ENCODE data around the gene KRT84. TPM values are rescaled to one million over a fixed set of nuclear protein-coding genes. Genes with fewer than 3 reads are reported as not detected.

KRT84 gene
- polyA plus RNA-seq, 2 donors, result 0.02 TPM; not detected in 1

GRCh38 chr12:52378091-52378490 is 7.4 kb downstream of the KRT84 start:
- H3K4me1 ChIP-seq (ENCODE audit: control insufficient read depth in 2 of 2, insufficient read depth in 2 of 2, low read length in 1 of 2), result no peaks in the 10 kb centered on the region
- no peak overlapping the region for H3K4me3 ChIP-seq (ENCODE audit: low read depth in 1 of 2, low read length in 2 of 2)
- no peak overlapping the region for H3K27ac ChIP-seq (ENCODE audit: low read depth in 2 of 2, low read length in 1 of 2)
- WGBS, 2 donors, result 83 to 84% methylated on average over 19 of the region's 19 CpGs
- no peaks in the 10 kb centered on the region for H3K9me3 ChIP-seq (ENCODE audit: control insufficient read depth in 2 of 2, insufficient read depth in 1 of 2, low read depth in 1 of 2, low read length in 1 of 2)
- H3K36me3 ChIP-seq (ENCODE audit: control insufficient read depth in 2 of 2, insufficient read depth in 2 of 2, low read length in 1 of 2), result no peaks in the 10 kb centered on the region
- H3K27me3 ChIP-seq (ENCODE audit: control insufficient read depth in 1 of 2, insufficient read depth in 2 of 2, low read length in 2 of 2), result no peaks in the 10 kb centered on the region

DNA sequence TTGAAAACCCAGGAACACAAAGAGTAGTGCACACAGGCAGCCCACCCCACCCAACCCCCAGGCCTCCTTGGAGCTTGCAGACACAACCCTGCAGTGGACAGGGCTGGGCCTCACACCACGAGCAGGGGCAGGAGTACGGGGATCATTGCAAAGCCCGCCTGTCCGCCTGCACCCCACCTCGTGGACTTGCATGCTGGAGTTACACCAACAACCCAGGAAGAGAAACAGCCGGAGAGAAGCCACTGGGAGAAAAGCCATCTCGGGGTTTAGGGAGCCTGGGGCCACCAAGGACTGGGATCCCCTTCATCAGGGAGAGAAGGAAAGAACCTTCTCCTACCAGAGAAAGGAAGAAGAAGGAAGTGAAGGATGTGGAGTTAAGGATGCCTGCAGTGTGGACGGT is 8.2 kb downstream of the KRT84 start:
- H3K27me3 ChIP-seq (ENCODE audit: control insufficient read depth in 1 of 2, insufficient read depth in 2 of 2, low read length in 2 of 2), result no peaks in the 10 kb centered on the region
- H3K4me1 ChIP-seq (ENCODE audit: control insufficient read depth in 2 of 2, insufficient read depth in 2 of 2, low read length in 1 of 2), result no peaks in the 10 kb centered on the region
- WGBS, 2 donors, result 89 to 92% methylated on average over 8 of the region's 8 CpGs

GRCh38 chr12:52372216-52373154 is 13.0 kb downstream of the KRT84 start:
- H3K4me3 ChIP-seq (ENCODE audit: low read depth in 1 of 2, low read length in 2 of 2), result no peak overlapping the region
- no peaks in the 10 kb centered on the region for H3K9me3 ChIP-seq (ENCODE audit: control insufficient read depth in 2 of 2, insufficient read depth in 1 of 2, low read depth in 1 of 2, low read length in 1 of 2)
- H3K36me3 ChIP-seq (ENCODE audit: control insufficient read depth in 2 of 2, insufficient read depth in 2 of 2, low read length in 1 of 2), result no peaks in the 10 kb centered on the region
- 33 to 36% methylated on average over 10 of the region's 10 CpGs for WGBS, 2 donors
- H3K27me3 ChIP-seq (ENCODE audit: control insufficient read depth in 1 of 2, insufficient read depth in 2 of 2, low read length in 2 of 2), result no peaks in the 10 kb centered on the region
- peak overlapping the region; percentile 16 to 68 for H3K27ac ChIP-seq (ENCODE audit: low read depth in 2 of 2, low read length in 1 of 2)
- H3K4me1 ChIP-seq (ENCODE audit: control insufficient read depth in 2 of 2, insufficient read depth in 2 of 2, low read length in 1 of 2), result peaks cover 3% of the 10 kb centered on the region in 2 donors

More for the DNA sequence above, 8.2 kb downstream of the KRT84 start:
- no peak overlapping the region for H3K27ac ChIP-seq (ENCODE audit: low read depth in 2 of 2, low read length in 1 of 2)
- no peaks in the 10 kb centered on the region for H3K9me3 ChIP-seq (ENCODE audit: control insufficient read depth in 2 of 2, insufficient read depth in 1 of 2, low read depth in 1 of 2, low read length in 1 of 2)
- no peak overlapping the region for H3K4me3 ChIP-seq (ENCODE audit: low read depth in 1 of 2, low read length in 2 of 2)
- no peaks in the 10 kb centered on the region for H3K36me3 ChIP-seq (ENCODE audit: control insufficient read depth in 2 of 2, insufficient read depth in 2 of 2, low read length in 1 of 2)

DNA sequence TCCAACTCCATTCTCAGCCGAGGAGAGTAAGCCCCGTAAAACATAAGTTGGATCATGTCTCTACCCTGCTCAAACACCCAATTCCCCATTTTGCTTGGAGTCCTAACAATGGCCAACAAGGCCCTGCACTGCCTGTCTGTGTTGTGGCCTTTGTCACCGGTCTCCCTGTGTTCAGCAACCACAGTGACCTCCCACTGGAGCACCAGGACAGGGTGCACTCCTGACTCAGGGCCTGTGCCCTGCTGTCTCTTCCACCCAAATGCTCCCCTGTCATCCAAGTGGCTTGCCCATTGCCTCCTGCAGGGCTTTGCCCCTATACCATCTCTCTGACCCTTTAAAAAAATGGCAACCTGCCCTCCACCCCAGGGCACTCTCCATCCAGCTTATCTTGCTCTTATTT is 13.7 kb downstream of the KRT84 start:
- Histone ChIP-seq H3K27me3 (ENCODE audit: control insufficient read depth in 1 of 2, insufficient read depth in 2 of 2, low read length in 2 of 2) (no peaks in the 10 kb centered on the region), H3K36me3 (ENCODE audit: control insufficient read depth in 2 of 2, insufficient read depth in 2 of 2, low read length in 1 of 2) (no peaks in the 10 kb centered on the region), H3K9me3 (ENCODE audit: control insufficient read depth in 2 of 2, insufficient read depth in 1 of 2, low read depth in 1 of 2, low read length in 1 of 2) (no peaks in the 10 kb centered on the region), H3K4me1 (ENCODE audit: control insufficient read depth in 2 of 2, insufficient read depth in 2 of 2, low read length in 1 of 2) (peaks cover 3% of the 10 kb centered on the region in 2 donors), H3K4me3 (ENCODE audit: low read depth in 1 of 2, low read length in 2 of 2) (no peak overlapping the region), H3K27ac (ENCODE audit: low read depth in 2 of 2, low read length in 1 of 2) (peak overlapping the region in 1 of 2 donors; percentile 45)
- 41 to 56% methylated on average over 3 of the region's 3 CpGs for WGBS, 2 donors

- WGBS, 2 donors, result 44 to 61% methylated on average over 12 of the region's 12 CpGs
- H3K9me3 ChIP-seq (ENCODE audit: control insufficient read depth in 2 of 2, insufficient read depth in 1 of 2, low read depth in 1 of 2, low read length in 1 of 2), result no peaks in the 10 kb centered on the region
Measured at GRCh38 chr12:52370926-52371608, 14.4 kb downstream of the KRT84 start.

DNA sequence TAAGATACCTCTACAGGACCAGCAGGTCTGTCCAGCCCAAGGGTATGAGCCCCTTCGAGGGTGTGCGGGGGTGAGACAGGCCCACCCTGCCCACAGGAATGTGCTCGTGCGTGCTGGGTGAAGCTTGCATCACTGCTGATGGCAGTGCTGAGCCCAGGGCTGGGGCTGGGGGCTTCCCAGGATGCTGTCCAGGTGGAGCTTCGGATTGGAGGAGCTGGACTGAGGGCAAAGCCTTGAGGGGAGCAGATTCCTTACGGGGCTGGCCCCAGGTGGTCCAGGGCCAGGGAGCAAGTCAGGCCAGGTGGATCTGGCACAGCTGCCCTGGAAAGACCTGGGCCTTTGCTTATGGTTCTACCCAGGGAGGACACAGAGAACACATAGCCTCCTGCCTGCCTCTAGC is 15.6 kb downstream of the KRT84 start:
- Histone ChIP-seq H3K27me3 (ENCODE audit: control insufficient read depth in 1 of 2, insufficient read depth in 2 of 2, low read length in 2 of 2) (no peaks in the 10 kb centered on the region), H3K4me3 (ENCODE audit: low read depth in 1 of 2, low read length in 2 of 2) (no peak overlapping the region), H3K9me3 (ENCODE audit: control insufficient read depth in 2 of 2, insufficient read depth in 1 of 2, low read depth in 1 of 2, low read length in 1 of 2) (no peaks in the 10 kb centered on the region), H3K27ac (ENCODE audit: low read depth in 2 of 2, low read length in 1 of 2) (no peak overlapping the region), H3K4me1 (ENCODE audit: control insufficient read depth in 2 of 2, insufficient read depth in 2 of 2, low read length in 1 of 2) (peaks cover 3% of the 10 kb centered on the region in 2 donors), H3K36me3 (ENCODE audit: control insufficient read depth in 2 of 2, insufficient read depth in 2 of 2, low read length in 1 of 2) (no peaks in the 10 kb centered on the region)
- WGBS, 2 donors, result 74 to 75% methylated on average over 6 of the region's 6 CpGs

More at GRCh38 chr12:52370926-52371608, 14.4 kb downstream of the KRT84 start:
- no peaks in the 10 kb centered on the region for H3K27me3 ChIP-seq (ENCODE audit: control insufficient read depth in 1 of 2, insufficient read depth in 2 of 2, low read length in 2 of 2)
- H3K27ac ChIP-seq (ENCODE audit: low read depth in 2 of 2, low read length in 1 of 2), result peak overlapping the region; percentile 26 to 61
- no peaks in the 10 kb centered on the region for H3K36me3 ChIP-seq (ENCODE audit: control insufficient read depth in 2 of 2, insufficient read depth in 2 of 2, low read length in 1 of 2)
- H3K4me3 ChIP-seq (ENCODE audit: low read depth in 1 of 2, low read length in 2 of 2), result no peak overlapping the region
- peaks cover 3% of the 10 kb centered on the region in 2 donors for H3K4me1 ChIP-seq (ENCODE audit: control insufficient read depth in 2 of 2, insufficient read depth in 2 of 2, low read length in 1 of 2)

GRCh38 chr12:52369211-52369610 is 16.2 kb downstream of the KRT84 start:
- Histone ChIP-seq H3K4me1 (ENCODE audit: control insufficient read depth in 2 of 2, insufficient read depth in 2 of 2, low read length in 1 of 2) (peaks cover 3% of the 10 kb centered on the region in 2 donors), H3K4me3 (ENCODE audit: low read depth in 1 of 2, low read length in 2 of 2) (no peak overlapping the region), H3K27me3 (ENCODE audit: control insufficient read depth in 1 of 2, insufficient read depth in 2 of 2, low read length in 2 of 2) (no peaks in the 10 kb centered on the region), H3K9me3 (ENCODE audit: control insufficient read depth in 2 of 2, insufficient read depth in 1 of 2, low read depth in 1 of 2, low read length in 1 of 2) (no peaks in the 10 kb centered on the region), H3K36me3 (ENCODE audit: control insufficient read depth in 2 of 2, insufficient read depth in 2 of 2, low read length in 1 of 2) (no peaks in the 10 kb centered on the region), H3K27ac (ENCODE audit: low read depth in 2 of 2, low read length in 1 of 2) (no peak overlapping the region)
- 49 to 60% methylated on average over 3 of the region's 3 CpGs for WGBS, 2 donors

DNA sequence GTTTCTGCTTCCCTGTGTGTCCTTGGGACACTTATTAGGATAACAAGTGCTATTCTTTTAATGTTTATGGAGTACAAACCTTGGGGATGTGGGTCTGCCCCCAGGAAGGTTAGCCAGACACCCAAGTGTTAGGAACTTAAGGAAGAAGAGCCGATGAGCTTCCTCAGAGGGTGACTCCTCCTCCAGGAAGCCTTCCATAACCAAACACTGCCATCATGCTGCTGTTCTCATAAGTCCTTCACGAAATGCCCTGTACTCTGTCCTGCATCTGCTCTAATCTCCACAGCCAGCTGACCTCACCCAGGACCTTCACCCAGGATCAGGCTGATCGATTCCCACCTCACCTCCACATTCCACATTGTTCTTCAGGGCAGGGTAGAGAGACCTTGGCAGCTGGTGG is 16.9 kb downstream of the KRT84 start:
- WGBS, 2 donors, result 68 to 73% methylated on average over 3 of the region's 3 CpGs
- no peak overlapping the region for H3K27ac ChIP-seq (ENCODE audit: low read depth in 2 of 2, low read length in 1 of 2)
- H3K4me3 ChIP-seq (ENCODE audit: low read depth in 1 of 2, low read length in 2 of 2), result no peak overlapping the region
- H3K36me3 ChIP-seq (ENCODE audit: control insufficient read depth in 2 of 2, insufficient read depth in 2 of 2, low read length in 1 of 2), result no peaks in the 10 kb centered on the region
- no peaks in the 10 kb centered on the region for H3K9me3 ChIP-seq (ENCODE audit: control insufficient read depth in 2 of 2, insufficient read depth in 1 of 2, low read depth in 1 of 2, low read length in 1 of 2)
- H3K4me1 ChIP-seq (ENCODE audit: control insufficient read depth in 2 of 2, insufficient read depth in 2 of 2, low read length in 1 of 2), result peaks cover 3% of the 10 kb centered on the region in 2 donors
- no peaks in the 10 kb centered on the region for H3K27me3 ChIP-seq (ENCODE audit: control insufficient read depth in 1 of 2, insufficient read depth in 2 of 2, low read length in 2 of 2)

GRCh38 chr12:52367876-52368275 is 17.6 kb downstream of the KRT84 start:
- H3K27ac ChIP-seq (ENCODE audit: low read depth in 2 of 2, low read length in 1 of 2), result no peak overlapping the region
- WGBS, 2 donors, result 84 to 90% methylated on average over 6 of the region's 6 CpGs

More at GRCh38 chr12:52367876-52368275, 17.6 kb downstream of the KRT84 start:
- Histone ChIP-seq H3K4me1 (ENCODE audit: control insufficient read depth in 2 of 2, insufficient read depth in 2 of 2, low read length in 1 of 2) (peaks cover 3% of the 10 kb centered on the region in 2 donors), H3K27me3 (ENCODE audit: control insufficient read depth in 1 of 2, insufficient read depth in 2 of 2, low read length in 2 of 2) (no peaks in the 10 kb centered on the region), H3K4me3 (ENCODE audit: low read depth in 1 of 2, low read length in 2 of 2) (no peak overlapping the region), H3K36me3 (ENCODE audit: control insufficient read depth in 2 of 2, insufficient read depth in 2 of 2, low read length in 1 of 2) (no peaks in the 10 kb centered on the region), H3K9me3 (ENCODE audit: control insufficient read depth in 2 of 2, insufficient read depth in 1 of 2, low read depth in 1 of 2, low read length in 1 of 2) (no peaks in the 10 kb centered on the region)
